OCI-LY7 (cell line): ENCODE measurements around the gene NTHL1. TPM values are rescaled to one million over a fixed set of nuclear protein-coding genes. Genes with fewer than 3 reads are reported as not detected.

Experiments used
- BruUV-seq: library from RNA; stranded (reverse); fragments of 400-500 nt; replicated peaks from 2 replicates; lab custom pipeline; 2021; lab: Mats Ljungman, UMichigan
- CTCF ChIA-PET: fragments of 300-600 bp; sonication (Branson Sonifier 250); formaldehyde crosslinking; loops from one replicate; lab custom pipeline; 2022; ENCODE audit warnings: antibody characterized with exemption; ENCODE audit not compliant: unreplicated experiment; lab: Charles Lee
- POLR2A ChIA-PET: fragments of 300-600 bp; sonication (Branson Sonifier 250); formaldehyde crosslinking; loops from one replicate; lab custom pipeline; 2022; ENCODE audit warnings: antibody characterized with exemption; lab: Charles Lee
- DNase-seq: peaks from one replicate; pipeline ENCODE4 v3.0.0-alpha.2; 2015; ENCODE audit warnings: low spot score
- H2AFZ ChIP-seq: fragments of 200-600 bp; sonication (generic), shearing (Covaris generic); 2 replicates; pipeline ENCODE4 v1.6.1; 2014; ENCODE audit warnings: mild to moderate bottlenecking, antibody characterized with exemption, low read length, moderate library complexity
- H3K27ac ChIP-seq: fragments of 200-600 bp; sonication (generic); 2 replicates; pipeline ENCODE4 v1.5.1; 2014; ENCODE audit warnings: mixed run types, low read depth, mild to moderate bottlenecking, moderate library complexity, low read length, inconsistent platforms; ENCODE audit not compliant: poor library complexity, severe bottlenecking
- H3K36me3 ChIP-seq: fragments of 200-600 bp; sonication (generic); 2 replicates; pipeline ENCODE4 v1.6.1; 2014; ENCODE audit warnings: mild to moderate bottlenecking, antibody characterized with exemption, low read length, moderate library complexity, mixed read lengths; ENCODE audit not compliant: insufficient read depth
- H3K4me1 ChIP-seq: fragments of 200-600 bp; sonication (generic); 2 replicates; pipeline ENCODE4 v1.5.1; 2014; ENCODE audit warnings: mild to moderate bottlenecking, low read length; ENCODE audit not compliant: insufficient read depth, poor library complexity, severe bottlenecking
- H3K4me2 ChIP-seq: fragments of 200-600 bp; sonication (generic); 2 replicates; pipeline ENCODE4 v1.6.1; 2014; ENCODE audit warnings: mild to moderate bottlenecking, low read length
- H3K4me3 ChIP-seq: fragments of 200-600 bp; sonication (generic); 2 replicates; pipeline ENCODE4 v1.5.1; 2014; ENCODE audit warnings: mild to moderate bottlenecking, low read depth, low read length; ENCODE audit not compliant: poor library complexity, severe bottlenecking
- H3K79me2 ChIP-seq: fragments of 200-600 bp; sonication (generic); 2 replicates; pipeline ENCODE4 v1.6.1; 2016; ENCODE audit warnings: low read depth, mild to moderate bottlenecking, low read length, moderate library complexity, mixed read lengths; ENCODE audit not compliant: insufficient read depth
- H3K9me2 ChIP-seq: fragments of 200-600 bp; sonication (generic); 2 replicates; pipeline ENCODE4 v1.6.1; 2016; ENCODE audit warnings: mild to moderate bottlenecking, low read length, mixed read lengths; ENCODE audit not compliant: insufficient read depth
- H3K9me3 ChIP-seq: fragments of 200-600 bp; sonication (generic); 2 replicates; pipeline ENCODE4 v1.6.1; 2014; ENCODE audit warnings: mild to moderate bottlenecking, mixed run types, low read length, mixed read lengths
- H4K20me1 ChIP-seq: fragments of 200-600 bp; sonication (generic); 2 replicates; pipeline ENCODE4 v1.6.1; 2014; ENCODE audit warnings: mild to moderate bottlenecking, antibody characterized with exemption, low read length, moderate library complexity, mixed read lengths; ENCODE audit not compliant: insufficient read depth
- EZH2phosphoT487 ChIP-seq: fragments of 200-600 bp; sonication (generic); IDR thresholded peaks from 2 replicates; pipeline ENCODE4 v1.6.1; 2018; ENCODE audit warnings: low read depth, borderline replicate concordance, mild to moderate bottlenecking, mixed run types, antibody characterized with exemption, low read length, moderate library complexity, mixed read lengths
- intact Hi-C: fragments of 100-400 bp; cut with micrococcal nuclease; formaldehyde crosslinking; loops from one replicate; pipeline ENCODE4 v1.10.0; 2022; ENCODE audit not compliant: unreplicated experiment
- total RNA-seq, 2 experiments: library from RNA; depleted of rRNA in 1 of 2; stranded (reverse); fragments of >200 nt in 1 of 2; shearing (Covaris generic) in 1 of 2; gene quantifications; 2 replicates each; pipeline ENCODE4 v1.2.3, GENCODE V29; 2014 to 2022
- TF ChIP-seq, protein P1 (sequence below): fragments of 200-600 bp; sonication (generic); conservative IDR thresholded peaks from 2 replicates; pipeline ENCODE4 v1.5.1; 2014; ENCODE audit warnings: mild to moderate bottlenecking, antibody characterized with exemption, low read length, moderate library complexity, mixed read lengths

NTHL1 gene
- total RNA-seq, 2 experiments from 2014 or later: 51.5 to 56.2 TPM

DNA sequence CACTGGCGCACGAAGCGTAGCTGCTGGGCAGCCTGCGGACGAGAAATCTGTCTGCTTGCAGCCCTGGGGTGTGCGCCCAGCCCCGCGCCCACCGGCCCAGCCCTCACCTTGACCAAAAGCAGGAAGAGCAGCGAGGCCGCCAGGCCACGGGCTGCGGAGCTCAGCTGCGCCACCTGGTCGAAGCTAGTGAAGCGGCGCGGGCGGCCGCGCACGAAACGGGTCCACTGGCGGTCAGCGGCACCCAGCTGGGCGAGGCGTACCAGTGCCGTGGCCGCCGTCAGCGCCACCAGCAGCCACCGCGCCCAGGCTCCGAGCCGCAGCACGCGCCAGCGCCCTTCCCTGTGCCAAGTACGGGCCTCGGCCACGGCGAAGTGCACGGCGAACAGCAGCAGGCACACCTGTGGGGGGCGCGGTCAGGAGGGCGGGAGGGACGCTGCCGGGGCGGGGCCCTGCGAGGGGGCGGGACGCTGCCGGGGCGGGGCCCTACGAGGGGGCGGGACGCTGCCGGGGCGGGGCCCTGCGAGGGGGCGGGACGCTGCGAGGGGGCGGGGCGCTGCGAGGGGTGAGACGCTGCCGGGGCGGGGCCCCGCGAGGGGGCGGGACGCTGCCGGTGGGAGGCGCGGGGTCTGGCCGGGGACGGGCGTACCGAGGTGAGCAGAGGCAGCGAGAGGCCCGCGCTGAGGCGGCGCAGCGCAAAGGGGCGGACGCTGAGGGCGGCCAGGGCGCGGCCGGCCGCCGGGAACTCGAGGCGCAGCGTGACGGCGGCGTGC is 43.3 kb upstream of the NTHL1 start:
- Histone ChIP-seq H2AFZ (no peak overlapping the region), H4K20me1 (no peaks in the 10 kb centered on the region), H3K9me3 (no peaks in the 10 kb centered on the region), H3K79me2 (no peaks in the 10 kb centered on the region), H3K4me3 (no peak overlapping the region), H3K27ac (no peak overlapping the region), H3K36me3 (peaks cover 38% of the 10 kb centered on the region; the same call in 1 of the 2 replicates), H3K4me1 (peaks cover 6% of the 10 kb centered on the region), H3K4me2 (no peak overlapping the region), H3K9me2 (no peaks in the 10 kb centered on the region)
- no TSS peak for BruUV-seq
- intact Hi-C loops: no loop called here
- ChIA-PET POLR2A (no interaction called here), CTCF (no interaction called here)
- TF ChIP-seq, protein P1, sequence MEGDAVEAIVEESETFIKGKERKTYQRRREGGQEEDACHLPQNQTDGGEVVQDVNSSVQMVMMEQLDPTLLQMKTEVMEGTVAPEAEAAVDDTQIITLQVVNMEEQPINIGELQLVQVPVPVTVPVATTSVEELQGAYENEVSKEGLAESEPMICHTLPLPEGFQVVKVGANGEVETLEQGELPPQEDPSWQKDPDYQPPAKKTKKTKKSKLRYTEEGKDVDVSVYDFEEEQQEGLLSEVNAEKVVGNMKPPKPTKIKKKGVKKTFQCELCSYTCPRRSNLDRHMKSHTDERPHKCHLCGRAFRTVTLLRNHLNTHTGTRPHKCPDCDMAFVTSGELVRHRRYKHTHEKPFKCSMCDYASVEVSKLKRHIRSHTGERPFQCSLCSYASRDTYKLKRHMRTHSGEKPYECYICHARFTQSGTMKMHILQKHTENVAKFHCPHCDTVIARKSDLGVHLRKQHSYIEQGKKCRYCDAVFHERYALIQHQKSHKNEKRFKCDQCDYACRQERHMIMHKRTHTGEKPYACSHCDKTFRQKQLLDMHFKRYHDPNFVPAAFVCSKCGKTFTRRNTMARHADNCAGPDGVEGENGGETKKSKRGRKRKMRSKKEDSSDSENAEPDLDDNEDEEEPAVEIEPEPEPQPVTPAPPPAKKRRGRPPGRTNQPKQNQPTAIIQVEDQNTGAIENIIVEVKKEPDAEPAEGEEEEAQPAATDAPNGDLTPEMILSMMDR: no peak
- TF ChIP-seq EZH2phosphoT487: no peak
- DNase-seq: peak; percentile 57

DNA sequence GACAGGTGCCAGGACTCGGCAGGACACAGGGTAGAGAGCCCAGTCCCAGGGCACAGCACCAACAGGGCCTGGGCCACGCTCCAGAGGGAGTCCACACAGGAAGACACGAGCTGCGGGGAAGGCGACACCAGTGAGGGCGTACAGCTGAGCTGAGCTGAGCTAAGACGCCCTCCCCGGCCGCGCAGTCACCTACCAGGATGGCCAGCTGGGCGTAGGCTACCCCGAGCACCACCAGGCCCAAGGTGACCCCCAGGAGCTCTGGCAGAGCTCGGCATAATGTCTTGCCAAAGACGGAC is 42.8 kb upstream of the NTHL1 start:
- no peaks in the 10 kb centered on the region for H3K9me3 ChIP-seq
- H3K27ac ChIP-seq: no peak overlapping the region
- no peak overlapping the region for H3K4me3 ChIP-seq
- no TSS peak for BruUV-seq
- H3K36me3 ChIP-seq: peaks cover 42% of the 10 kb centered on the region; the same call in 1 of the 2 replicates
- intact Hi-C loops: no loop called here
- H2AFZ ChIP-seq: no peak overlapping the region
- peaks cover 6% of the 10 kb centered on the region for H3K4me1 ChIP-seq
- ChIA-PET POLR2A (no interaction called here), CTCF (no interaction called here)
- H3K4me2 ChIP-seq: no peak overlapping the region
- DNase-seq: no peak
- H4K20me1 ChIP-seq: no peaks in the 10 kb centered on the region
- H3K79me2 ChIP-seq: no peaks in the 10 kb centered on the region
- TF ChIP-seq EZH2phosphoT487: no peak
- TF ChIP-seq, protein P1: no peak
- H3K9me2 ChIP-seq: no peaks in the 10 kb centered on the region
